HL-60 (cell line): ENCODE measurements around the gene LIN7A.

ENCODE experiments used
- CTCF ChIP-seq: IDR thresholded peaks from one replicate; pipeline ENCODE4 v1.5.1; 2011; ENCODE audit warnings: low read length, control low read depth, inconsistent platforms; ENCODE audit not compliant: insufficient read depth
- POLR2AphosphoS5 ChIP-seq: IDR thresholded peaks from 2 replicates; pipeline ENCODE4 v1.6.1; 2012; ENCODE audit warnings: low read depth
- REST ChIP-seq: IDR thresholded peaks from 2 replicates; pipeline ENCODE4 v1.6.1; 2012; ENCODE audit warnings: low read depth; ENCODE audit not compliant: insufficient replicate concordance

DNA sequence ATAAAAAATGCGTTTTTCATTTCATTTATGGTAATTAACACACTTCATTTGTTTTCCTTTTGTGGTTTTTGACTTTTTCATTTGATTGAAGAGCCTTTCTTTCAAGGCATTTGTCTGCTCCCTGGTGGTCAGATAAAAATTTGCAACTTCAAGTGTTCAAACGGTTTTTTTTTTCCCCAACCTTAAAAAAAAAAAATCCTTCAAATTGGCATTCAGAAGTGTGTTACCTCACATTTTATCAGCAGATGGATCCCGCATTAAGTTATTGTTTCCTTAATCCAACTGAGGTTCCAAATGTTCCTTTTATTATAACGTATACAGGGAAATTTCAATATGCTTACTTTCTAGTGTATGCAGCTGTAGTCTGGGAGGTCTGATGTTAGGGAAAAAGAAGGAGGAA lies 173.9 kb downstream of the LIN7A start:
- TF ChIP-seq CTCF, result no peak
- no peak for TF ChIP-seq POLR2AphosphoS5
- TF ChIP-seq REST, result no peak
